Nephron (organoid): ENCODE measurements around the gene EIF4A2.
A peak's percentile ranks its signal among the peaks of the same experiment; 100 is the strongest.

ENCODE experiments used
- H3K27ac Mint-ChIP-seq, 3 experiments: 2 replicates each; pipeline ENCODE4 v1.8.0; 2020; ENCODE audit warnings: mixed read lengths in 3 of 3, mild to moderate bottlenecking in 2 of 3, moderate library complexity in 1 of 3
- H3K27me3 Mint-ChIP-seq: 2 replicates; pipeline ENCODE4 v1.8.0; 2021; ENCODE audit warnings: low read depth, mild to moderate bottlenecking, moderate library complexity, mixed read lengths
- H3K36me3 Mint-ChIP-seq: 2 replicates; pipeline ENCODE4 v1.8.0; 2020; ENCODE audit warnings: low read depth, mixed read lengths
- H3K4me1 Mint-ChIP-seq: 2 replicates; pipeline ENCODE4 v1.8.0; 2020; ENCODE audit warnings: mixed read lengths
- H3K4me3 Mint-ChIP-seq, 3 experiments: 2 replicates each; pipeline ENCODE4 v1.8.0; 2020; ENCODE audit warnings: mild to moderate bottlenecking in 3 of 3, mixed read lengths in 3 of 3, moderate library complexity in 2 of 3
- H3K9me3 Mint-ChIP-seq: 2 replicates; pipeline ENCODE4 v1.8.0; 2020; ENCODE audit warnings: mixed read lengths
- TF ChIP-seq, protein P1 (sequence below), 3 experiments: fragments of 200-600 bp; sonication (generic); IDR thresholded peaks; one replicate each; pipeline ENCODE4 v1.5.0; 2021; ENCODE audit warnings: antibody characterized with exemption in 3 of 3; ENCODE audit not compliant: unreplicated experiment in 3 of 3

Gene EIF4A2

DNA sequence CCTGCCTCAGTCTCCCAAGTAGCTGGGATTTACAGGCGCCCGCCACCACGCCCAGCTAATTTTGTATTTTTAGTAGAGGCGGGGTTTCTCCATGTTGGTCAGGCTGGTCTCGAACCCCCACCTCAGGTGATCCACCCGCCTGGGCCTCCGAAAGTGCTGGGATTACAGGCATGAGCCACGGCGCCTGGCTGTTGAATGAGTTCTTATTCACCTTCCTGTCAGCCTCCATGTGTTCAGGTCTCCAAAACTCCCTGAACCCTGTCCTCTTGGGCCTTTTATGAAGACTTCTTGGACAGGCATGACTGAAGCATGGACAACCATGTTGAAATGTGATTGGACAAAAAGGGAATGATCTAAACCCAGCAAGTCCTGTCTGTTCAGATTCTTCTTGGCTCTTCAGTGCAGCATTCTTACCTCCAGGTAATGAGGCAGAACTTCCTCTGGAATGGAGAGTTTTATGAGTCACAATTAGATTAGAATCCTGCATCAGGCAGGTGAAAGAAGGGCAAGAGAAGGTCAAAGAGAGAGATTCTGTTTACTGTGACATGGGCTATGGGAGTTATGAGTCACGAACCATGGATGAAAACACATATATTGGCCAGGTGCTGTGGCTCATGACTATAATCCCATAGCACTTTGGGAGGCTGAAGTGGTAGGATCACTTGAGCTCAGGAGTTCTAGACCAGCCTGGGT is 23.1 kb upstream of the EIF4A2 start:
- TF ChIP-seq, protein P1, sequence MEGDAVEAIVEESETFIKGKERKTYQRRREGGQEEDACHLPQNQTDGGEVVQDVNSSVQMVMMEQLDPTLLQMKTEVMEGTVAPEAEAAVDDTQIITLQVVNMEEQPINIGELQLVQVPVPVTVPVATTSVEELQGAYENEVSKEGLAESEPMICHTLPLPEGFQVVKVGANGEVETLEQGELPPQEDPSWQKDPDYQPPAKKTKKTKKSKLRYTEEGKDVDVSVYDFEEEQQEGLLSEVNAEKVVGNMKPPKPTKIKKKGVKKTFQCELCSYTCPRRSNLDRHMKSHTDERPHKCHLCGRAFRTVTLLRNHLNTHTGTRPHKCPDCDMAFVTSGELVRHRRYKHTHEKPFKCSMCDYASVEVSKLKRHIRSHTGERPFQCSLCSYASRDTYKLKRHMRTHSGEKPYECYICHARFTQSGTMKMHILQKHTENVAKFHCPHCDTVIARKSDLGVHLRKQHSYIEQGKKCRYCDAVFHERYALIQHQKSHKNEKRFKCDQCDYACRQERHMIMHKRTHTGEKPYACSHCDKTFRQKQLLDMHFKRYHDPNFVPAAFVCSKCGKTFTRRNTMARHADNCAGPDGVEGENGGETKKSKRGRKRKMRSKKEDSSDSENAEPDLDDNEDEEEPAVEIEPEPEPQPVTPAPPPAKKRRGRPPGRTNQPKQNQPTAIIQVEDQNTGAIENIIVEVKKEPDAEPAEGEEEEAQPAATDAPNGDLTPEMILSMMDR (IDR thresholded peaks at IDR 0.05; ENCODE audit: unreplicated experiment in 3 of 3) = no peak
- H3K9me3 Mint-ChIP-seq = no peaks in the 10 kb centered on the region
- peak overlapping the region in 1 of 3 experiments; percentile 11 for H3K27ac Mint-ChIP-seq
- no peak overlapping the region for H3K4me3 Mint-ChIP-seq
- peaks cover 16% of the 10 kb centered on the region for H3K27me3 Mint-ChIP-seq
- no peaks in the 10 kb centered on the region for H3K36me3 Mint-ChIP-seq
- H3K4me1 Mint-ChIP-seq = no peaks in the 10 kb centered on the region

DNA sequence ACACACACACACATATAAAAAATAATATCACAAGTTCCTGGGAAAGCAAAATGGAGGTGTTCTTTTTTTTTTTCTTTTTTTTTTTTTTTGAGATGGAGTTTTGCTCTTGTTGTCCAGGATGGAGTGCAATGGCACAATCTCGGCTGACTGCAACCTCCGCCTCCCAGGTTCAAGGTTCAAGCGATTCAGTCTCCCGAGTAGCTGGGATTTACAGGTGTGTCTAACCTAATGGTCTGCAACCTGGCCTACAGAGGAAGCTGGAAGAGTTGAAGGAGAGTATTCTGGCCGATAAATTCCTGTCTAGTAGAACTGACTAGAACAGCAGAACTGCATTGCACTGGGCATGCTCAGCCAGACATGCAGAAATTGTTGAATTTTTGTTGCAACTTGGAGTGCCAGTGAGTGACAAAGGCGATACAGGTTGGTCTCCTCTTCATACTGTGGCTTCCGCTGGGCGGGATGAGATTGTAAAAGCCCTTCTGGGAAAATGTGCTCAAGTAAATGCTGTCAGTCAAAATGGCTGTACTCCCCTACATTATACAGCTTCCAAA is 22.4 kb upstream of the EIF4A2 start:
- TF ChIP-seq, protein P1 (IDR thresholded peaks at IDR 0.05; ENCODE audit: unreplicated experiment in 3 of 3) = no peak
- no peak overlapping the region for H3K27ac Mint-ChIP-seq
- no peaks in the 10 kb centered on the region for H3K36me3 Mint-ChIP-seq
- H3K9me3 Mint-ChIP-seq = no peaks in the 10 kb centered on the region
- H3K4me1 Mint-ChIP-seq = no peaks in the 10 kb centered on the region
- H3K27me3 Mint-ChIP-seq = peaks cover 16% of the 10 kb centered on the region
- H3K4me3 Mint-ChIP-seq = no peak overlapping the region

DNA sequence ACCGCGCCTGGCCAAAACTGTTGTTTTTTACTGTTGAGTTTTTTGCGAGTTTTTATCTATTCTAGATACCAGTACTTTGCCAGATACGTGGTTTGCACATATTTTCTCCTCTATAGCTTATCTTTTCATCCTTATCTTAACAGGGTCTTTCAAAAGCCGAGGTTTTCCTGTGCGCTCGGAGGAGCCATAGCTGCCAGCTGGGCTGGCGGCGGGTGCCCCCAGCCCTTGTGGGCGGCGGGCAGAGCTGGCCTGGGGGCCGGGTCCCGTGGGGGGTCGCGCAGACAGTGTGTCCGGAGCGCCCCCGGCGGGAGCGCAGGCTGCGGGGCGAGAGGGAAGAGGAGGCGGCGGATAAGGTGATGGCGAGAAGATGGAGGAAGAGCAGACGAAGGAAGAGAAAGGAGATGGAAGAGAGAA is 11.1 kb upstream of the EIF4A2 start:
- Mint-ChIP-seq H3K4me3 (peak overlapping the region in 2 of 3 experiments; percentile 19 to 27), H3K36me3 (no peaks in the 10 kb centered on the region)
- TF ChIP-seq, protein P1 (IDR thresholded peaks at IDR 0.05; ENCODE audit: unreplicated experiment in 3 of 3) = no peak

DNA sequence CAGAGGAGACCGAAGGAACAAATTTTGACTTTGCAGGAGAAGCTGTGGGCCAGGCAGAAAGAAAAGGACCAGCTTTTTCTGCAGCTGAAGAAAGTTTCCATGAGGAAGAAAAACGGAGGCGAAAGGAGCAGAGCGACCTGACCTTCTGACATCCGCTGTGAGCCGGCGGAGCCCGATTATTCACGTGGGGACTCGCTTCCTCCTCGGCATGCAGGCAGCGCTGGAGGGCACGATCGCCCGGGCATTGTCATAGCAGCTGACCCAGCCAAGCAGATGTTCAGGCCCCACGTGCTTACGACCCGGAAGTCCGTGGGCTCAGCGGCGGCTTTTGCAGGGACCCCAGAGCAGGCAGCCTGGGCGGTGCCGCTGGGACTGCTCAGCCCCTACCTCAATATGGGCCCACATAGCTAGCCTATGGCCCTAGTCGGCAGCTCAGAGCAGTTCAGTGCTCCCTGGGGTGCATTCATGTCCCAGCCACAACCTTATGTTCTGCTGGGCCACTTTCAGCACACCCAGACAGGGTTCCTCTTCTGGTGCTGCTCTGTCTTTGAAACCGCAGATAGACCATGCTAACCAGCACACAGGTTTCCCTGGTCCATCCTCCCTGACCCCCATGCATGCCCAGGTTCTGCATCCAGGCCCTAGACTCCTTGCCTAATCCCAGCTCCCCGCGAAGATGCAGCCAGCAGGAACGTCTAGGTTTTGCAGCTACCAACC is 10.5 kb upstream of the EIF4A2 start:
- Mint-ChIP-seq H3K27me3 (peaks cover 19% of the 10 kb centered on the region), H3K36me3 (no peaks in the 10 kb centered on the region), H3K4me1 (no peaks in the 10 kb centered on the region), H3K27ac (no peak overlapping the region), H3K4me3 (peak overlapping the region in 2 of 3 experiments; percentile 19 to 27), H3K9me3 (no peaks in the 10 kb centered on the region)
- TF ChIP-seq, protein P1 (IDR thresholded peaks at IDR 0.05; ENCODE audit: unreplicated experiment in 3 of 3) = no peak

More for the DNA sequence above, 11.1 kb upstream of the EIF4A2 start:
- H3K9me3 Mint-ChIP-seq = no peaks in the 10 kb centered on the region
- H3K4me1 Mint-ChIP-seq = no peaks in the 10 kb centered on the region
- no peak overlapping the region for H3K27ac Mint-ChIP-seq
- H3K27me3 Mint-ChIP-seq = peaks cover 19% of the 10 kb centered on the region

DNA sequence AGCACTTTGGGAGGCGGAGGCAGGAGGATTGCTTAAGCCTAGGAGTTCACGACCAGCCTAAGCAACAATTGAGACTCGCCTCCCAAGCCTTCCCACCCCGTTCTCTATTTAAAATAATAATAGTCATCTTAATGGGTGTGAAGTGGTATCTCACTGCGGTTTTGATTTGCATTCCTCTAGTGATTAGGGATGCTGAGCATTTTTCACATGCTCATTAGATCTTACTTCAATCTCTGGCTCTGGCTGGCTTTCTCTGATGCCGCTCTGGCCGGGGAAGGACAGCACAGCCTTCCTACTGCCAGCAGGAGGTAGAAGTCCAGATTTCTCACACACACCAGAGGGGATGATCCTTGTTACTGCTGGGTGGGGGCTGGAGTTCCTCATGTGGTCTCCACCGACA is 7.4 kb upstream of the EIF4A2 start:
- no peaks in the 10 kb centered on the region for H3K4me1 Mint-ChIP-seq
- no peaks in the 10 kb centered on the region for H3K36me3 Mint-ChIP-seq
- no peaks in the 10 kb centered on the region for H3K9me3 Mint-ChIP-seq
- TF ChIP-seq, protein P1 (IDR thresholded peaks at IDR 0.05; ENCODE audit: unreplicated experiment in 3 of 3) = no peak
- no peak overlapping the region for H3K4me3 Mint-ChIP-seq
- no peak overlapping the region for H3K27ac Mint-ChIP-seq
- H3K27me3 Mint-ChIP-seq = peaks cover 19% of the 10 kb centered on the region
